K562 (cell line): ENCODE measurements around the gene NIPBL. TPM values are rescaled to one million over a fixed set of nuclear protein-coding genes. Genes with fewer than 3 reads are reported as not detected.
A peak's percentile ranks its signal among the peaks of the same experiment; 100 is the strongest.

Experiments
- ATAC-seq: fragments of 200-7000 bp; cut with Tn5 transposase; 3 replicates; pipeline ENCODE4 v1.9.1; 2020; ENCODE audit warnings: moderate library complexity
- BruUV-seq: library from RNA; stranded (reverse); fragments of 400-500 nt; replicated peaks from 2 replicates; lab custom pipeline; 2021; lab: Mats Ljungman, UMichigan
- CTCF ChIA-PET: fragments of 300-600 bp; formaldehyde crosslinking; extraction: SDS; loops from one replicate; lab custom pipeline; 2021; ENCODE audit warnings: low intra/inter-chr PET ratio; lab: Yijun Ruan, JAX
- POLR2A ChIA-PET: fragments of 300-600, 350-650 bp; sonication (Branson Sonifier 250); formaldehyde crosslinking; extraction: SDS; loops from one replicate; lab custom pipeline; 2021; ENCODE audit warnings: antibody characterized with exemption, inconsistent platforms; lab: Yijun Ruan, JAX
- DNase-seq, 4 experiments: peaks; one replicate each; pipeline versions ENCODE4 v3.0.0 to v3.0.0-alpha.2; 2011 to 2018; ENCODE audit warnings: low spot score in 3 of 4, mixed read lengths in 3 of 4; ENCODE audit errors: extremely low read depth in 1 of 4
- FAIRE-seq: peaks from 2 replicates; lab custom pipeline; 2011; peaks lifted over from hg19 to GRCh38; lab: Jason Lieb, UNC
- H2AFZ ChIP-seq: 2 replicates; pipeline ENCODE4 v1.6.0; 2011; ENCODE audit warnings: low read depth, low read length, control low read depth, inconsistent platforms
- H3K27ac ChIP-seq: fragments of 200-600 bp; 3 replicates; pipeline ENCODE4 v1.8.0; 2011; ENCODE audit warnings: low read depth, mild to moderate bottlenecking, control low read depth, inconsistent platforms, low read length, moderate library complexity, mixed read lengths; ENCODE audit errors: extremely low read depth
- H3K27me3 ChIP-seq, 2 experiments: fragments of 300-600 bp in 1 of 2; 2 replicates in 1 of 2; 3 replicates in 1 of 2; pipeline versions ENCODE4 v1.6.0 to v1.8.0; 2011; ENCODE audit warnings: inconsistent platforms in 2 of 2, low read length in 2 of 2, mild to moderate bottlenecking in 1 of 2, mixed read lengths in 1 of 2, moderate library complexity in 1 of 2; ENCODE audit not compliant: control insufficient read depth in 2 of 2, insufficient read depth in 2 of 2
- H3K36me3 ChIP-seq: fragments of 300-600 bp; 3 replicates; pipeline ENCODE4 v1.8.0; 2011; ENCODE audit warnings: mild to moderate bottlenecking, low read length, inconsistent platforms; ENCODE audit not compliant: control insufficient read depth, insufficient read depth
- H3K4me1 ChIP-seq, 2 experiments: fragments of 200-600 bp in 1 of 2; replicated peaks in 1 of 2; 2 replicates in 1 of 2; 3 replicates in 1 of 2; pipeline versions ENCODE4 v1.5.1 to v1.8.0; 2011; ENCODE audit warnings: inconsistent platforms in 2 of 2, low read length in 2 of 2, mild to moderate bottlenecking in 1 of 2, mixed read lengths in 1 of 2, moderate library complexity in 1 of 2; ENCODE audit not compliant: control insufficient read depth in 2 of 2, insufficient read depth in 2 of 2
- H3K4me2 ChIP-seq: 2 replicates; pipeline ENCODE4 v1.6.1; 2011; ENCODE audit warnings: low read length, control low read depth, inconsistent platforms, mixed read lengths; ENCODE audit not compliant: insufficient read depth
- H3K4me3 ChIP-seq: fragments of 200-600 bp; sonication (generic), shearing (Covaris generic); 2 replicates; pipeline ENCODE4 v1.5.1; 2016; ENCODE audit warnings: control low read depth, inconsistent platforms
- H3K79me2 ChIP-seq: fragments of 200-600 bp; 3 replicates; pipeline ENCODE4 v1.8.0; 2011; ENCODE audit warnings: low read length, inconsistent platforms; ENCODE audit not compliant: control insufficient read depth, insufficient read depth
- H3K9ac ChIP-seq, 2 experiments: 2 replicates each; pipeline versions ENCODE4 v1.6.0 to v1.6.1; 2011; ENCODE audit warnings: low read depth in 2 of 2, low read length in 2 of 2, control low read depth in 1 of 2, inconsistent platforms in 1 of 2, mild to moderate bottlenecking in 1 of 2, mixed read lengths in 1 of 2; ENCODE audit not compliant: insufficient read depth in 1 of 2
- H3K9me1 ChIP-seq: one replicate; pipeline ENCODE4 v1.6.0; 2011; ENCODE audit warnings: inconsistent platforms, mild to moderate bottlenecking, low read length, moderate library complexity; ENCODE audit not compliant: control insufficient read depth, insufficient read depth
- H3K9me3 ChIP-seq: replicated peaks from 2 replicates; pipeline ENCODE4 v1.5.1; 2011; ENCODE audit warnings: low read depth, low read length, inconsistent platforms; ENCODE audit not compliant: control insufficient read depth, insufficient read depth
- H4K20me1 ChIP-seq: replicated peaks from 2 replicates; pipeline ENCODE4 v1.6.1; 2011; ENCODE audit warnings: low read length, inconsistent platforms, mixed read lengths; ENCODE audit not compliant: control insufficient read depth, insufficient read depth
- ARID1B ChIP-seq: fragments of 450-650 bp; IDR thresholded peaks from 2 replicates; pipeline ENCODE4 v1.6.1; 2016; ENCODE audit warnings: antibody characterized with exemption, mild to moderate bottlenecking, inconsistent platforms
- COPS2 ChIP-seq: fragments of 450-650 bp; conservative IDR thresholded peaks from 2 replicates; pipeline ENCODE4 v1.6.1; 2016; ENCODE audit warnings: mild to moderate bottlenecking, moderate library complexity
- EP400 ChIP-seq: fragments of 450-650 bp; IDR thresholded peaks from 2 replicates; pipeline ENCODE4 v1.6.1; 2017; ENCODE audit warnings: antibody characterized with exemption, mild to moderate bottlenecking, moderate library complexity
- ERF ChIP-seq: fragments of 450-650 bp; formaldehyde crosslinking; IDR thresholded peaks from 2 replicates; pipeline ENCODE4 v1.4.0; 2020; ENCODE audit warnings: mild to moderate bottlenecking, mixed read lengths
- ETV1 ChIP-seq: fragments of 450-650 bp; conservative IDR thresholded peaks from 2 replicates; pipeline ENCODE4 v1.6.1; 2016; ENCODE audit warnings: missing genetic modification characterization, control low read depth, low read depth, missing compliant biosample characterization
- PHB ChIP-seq: fragments of 250-450 bp; sonication (Bioruptor Pico); IDR thresholded peaks from 2 replicates; pipeline ENCODE4 v1.5.0; 2021
- WHSC1 ChIP-seq: IDR thresholded peaks from one replicate; pipeline ENCODE4 v1.6.1; 2012; ENCODE audit warnings: low read length, control low read depth, inconsistent platforms
- ZBTB7A ChIP-seq: IDR thresholded peaks from 2 replicates; pipeline ENCODE4 v1.6.1; 2011; ENCODE audit warnings: low read depth, mild to moderate bottlenecking, low read length, moderate library complexity, borderline replicate concordance; ENCODE audit not compliant: control insufficient read depth
- ZKSCAN1 ChIP-seq: fragments of 150-350 bp; IDR thresholded peaks from 2 replicates; pipeline ENCODE4 v1.6.1; 2016; ENCODE audit warnings: low read depth, low read length
- ZNF143 ChIP-seq: sonication (generic); formaldehyde crosslinking; IDR thresholded peaks from 2 replicates; pipeline ENCODE4 v1.9.0; 2022; ENCODE audit warnings: mild to moderate bottlenecking, missing genetic modification reagents
- ZNF639 ChIP-seq, 2 experiments: fragments of 200-800 bp in 1 of 2; sonication (Bioruptor generic) in 1 of 2; sonication (generic) in 1 of 2; formaldehyde crosslinking in 1 of 2; IDR thresholded peaks in 1 of 2; conservative IDR thresholded peaks in 1 of 2; 2 replicates each; pipeline versions ENCODE4 v1.5.0 to v1.6.1; 2016 to 2020; ENCODE audit warnings: missing compliant biosample characterization in 1 of 2, missing genetic modification characterization in 1 of 2, missing genetic modification reagents in 1 of 2
- WGBS: fragments of 100-300 bp; shearing (Covaris generic); methylation state at CpG from one replicate; pipeline ENCODE4 v1.1.6; 2016; ENCODE audit warnings: low coverage, mixed read lengths; ENCODE audit not compliant: insufficient coverage; ENCODE audit errors: missing lambda C conversion rate; 5-methylcytosine and 5-hydroxymethylcytosine counted together
- in situ Hi-C: fragments of 300-500 bp; cut with MboI; formaldehyde crosslinking; loops from 4 replicates; pipeline ENCODE4 v1.15.0; 2018; ENCODE audit warnings: inconsistent platforms, mixed read lengths
- intact Hi-C: fragments of 100-400 bp; cut with micrococcal nuclease; formaldehyde crosslinking; loops from 2 replicates; pipeline ENCODE4 v1.14.2; 2022
- polyA plus RNA-seq, 8 experiments: library from polyadenylated mRNA; depleted of rRNA in 4 of 8; stranded (reverse) in 5 of 8; unstranded in 3 of 8; fragments of >200 nt; fragmentation: Nextera tagmentation in 2 of 8; fragmentation: Illumina TruSeq in 1 of 8; extraction: Ambion mirVana in 2 of 8; extraction: Trizol in 1 of 8; gene quantifications; 2 replicates each; pipeline versions ENCODE4 v1.2.1 to v1.2.3, GENCODE V29; 2011 to 2014; ENCODE audit warnings: inconsistent platforms in 1 of 8, missing spikeins in 1 of 8
- total RNA-seq, 7 experiments: library from RNA; depleted of rRNA in 6 of 7; stranded (reverse); fragments of >200 nt in 6 of 7; fragmentation: Illumina TruSeq in 2 of 7; extraction: Trizol in 2 of 7; gene quantifications; 2 replicates each; pipeline versions ENCODE4 v1.2.1 to v1.2.3, GENCODE V29; 2011 to 2021; ENCODE audit warnings: low replicate concordance in 1 of 7

NIPBL gene
- total and polyA plus RNA-seq, 9 of the 15 experiments (the other 6 are each of a cell fraction or from before 2014, with no cell fraction given): 12.9 to 56.7 (median 38.9) TPM

- TF ChIP-seq ZNF639 (CRISPR knock-in tag; conservative IDR thresholded peaks at IDR 0.05 in 1 of 2, IDR thresholded peaks at IDR 0.05 in 1 of 2): no peak
Measured at GRCh38 chr5:36932056-36932455, 55.5 kb downstream of the NIPBL start (continued).

- Histone ChIP-seq H3K79me2 (peaks cover 99% of the 10 kb centered on the region), H3K36me3 (no peaks in the 10 kb centered on the region), H3K9me3 (no peaks in the 10 kb centered on the region), H3K4me3 (no peak overlapping the region), H3K27ac (no peak overlapping the region), H4K20me1 (peaks cover 6% of the 10 kb centered on the region; the same call in 1 of the 2 replicates), H3K4me2 (no peak overlapping the region), H3K27me3 (no peaks in the 10 kb centered on the region), H3K9ac (no peak overlapping the region), H2AFZ (no peak overlapping the region), H3K4me1 (no peaks in the 10 kb centered on the region; a peak in 1 of 5 replicates), H3K9me1 (no peaks in the 10 kb centered on the region)
- in situ Hi-C loops (no loop called here), intact Hi-C loops (no loop called here)
- ChIA-PET POLR2A (no interaction called here), CTCF (interaction anchor here (0.6 kb wide), 1 partner anchor 10 kb away, joined by 3 read pairs; no protein-coding TSS in a partner anchor)
- ATAC-seq (peak; percentile 30; the same call in 1 of the 3 replicates), DNase-seq (no peak), FAIRE-seq (no peak)
- 89% methylated on average over 1 of the region's 1 CpG for WGBS
- TF ChIP-seq PHB (CRISPR knock-in tag) (no peak), ZNF143 (no peak), ZKSCAN1 (no peak), EP400 (no peak), WHSC1 (no peak), ERF (CRISPR knock-in tag) (no peak), ZBTB7A (no peak), ARID1B (no peak), ETV1 (tag) (no peak), COPS2 (no peak)
- BruUV-seq: no TSS peak
Measured at GRCh38 chr5:36932699-36933098, 56.1 kb downstream of the NIPBL start.
